ENCODE data around the gene IGSF23.

- TF ChIP-seq POLR2A (IDR thresholded peaks at IDR 0.05; ENCODE audit: low read depth, low read length) (no peak), TAF1 (IDR thresholded peaks at IDR 0.05; ENCODE audit: borderline replicate concordance, low read depth, low read length) (no peak)
These were observed 32.1 kb upstream of the IGSF23 start for GRCh38 chr19:44581288-44581687.
